ENCODE data around the gene SORCS2. TPM values are rescaled to one million over a fixed set of nuclear protein-coding genes. Genes with fewer than 3 reads are reported as not detected.

The SORCS2 gene
- total RNA-seq, 1 donor from 2014 or later, result 29.5 TPM

DNA sequence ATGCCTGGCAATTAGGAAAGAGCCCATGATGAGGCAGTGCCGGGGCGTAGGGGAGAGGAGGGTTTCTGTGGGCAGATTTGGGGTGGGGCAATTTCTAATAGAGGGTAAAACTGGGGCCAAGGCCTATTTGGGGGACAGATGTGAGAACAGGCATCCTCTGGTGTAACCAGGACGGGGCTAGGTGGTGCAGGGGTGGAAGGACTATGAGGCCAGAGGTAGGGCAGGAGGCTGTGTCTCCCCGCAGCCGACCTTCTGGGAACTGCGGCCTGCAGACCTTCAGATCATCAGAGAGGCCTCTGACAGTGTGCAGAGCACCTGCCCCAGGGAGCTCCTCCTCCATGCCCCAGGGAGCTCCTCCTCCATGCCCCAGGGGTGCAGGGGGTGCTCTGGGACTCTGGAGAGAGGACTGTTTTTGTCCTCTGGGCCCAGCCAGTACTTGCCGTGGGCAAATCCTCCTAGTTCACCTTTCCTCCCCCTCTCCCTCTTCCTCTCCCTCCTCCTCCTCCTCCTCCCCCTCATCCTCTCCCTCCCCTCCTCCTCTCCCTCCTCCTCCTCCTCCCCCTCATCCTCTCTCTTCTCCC, 101.9 kb downstream of the SORCS2 start:
- Mint-ChIP-seq H3K4me3 (ENCODE audit: unreplicated experiment) (no peak overlapping the region), H3K27me3 (ENCODE audit: unreplicated experiment) (peaks cover 7% of the 10 kb centered on the region), H3K27ac (ENCODE audit: unreplicated experiment) (no peak overlapping the region), H3K36me3 (ENCODE audit: unreplicated experiment) (no peaks in the 10 kb centered on the region), H3K4me1 (ENCODE audit: low read depth, unreplicated experiment) (peaks cover 18% of the 10 kb centered on the region), H3K9me3 (ENCODE audit: unreplicated experiment) (peaks cover 1% of the 10 kb centered on the region)
- TF ChIP-seq, protein P1, sequence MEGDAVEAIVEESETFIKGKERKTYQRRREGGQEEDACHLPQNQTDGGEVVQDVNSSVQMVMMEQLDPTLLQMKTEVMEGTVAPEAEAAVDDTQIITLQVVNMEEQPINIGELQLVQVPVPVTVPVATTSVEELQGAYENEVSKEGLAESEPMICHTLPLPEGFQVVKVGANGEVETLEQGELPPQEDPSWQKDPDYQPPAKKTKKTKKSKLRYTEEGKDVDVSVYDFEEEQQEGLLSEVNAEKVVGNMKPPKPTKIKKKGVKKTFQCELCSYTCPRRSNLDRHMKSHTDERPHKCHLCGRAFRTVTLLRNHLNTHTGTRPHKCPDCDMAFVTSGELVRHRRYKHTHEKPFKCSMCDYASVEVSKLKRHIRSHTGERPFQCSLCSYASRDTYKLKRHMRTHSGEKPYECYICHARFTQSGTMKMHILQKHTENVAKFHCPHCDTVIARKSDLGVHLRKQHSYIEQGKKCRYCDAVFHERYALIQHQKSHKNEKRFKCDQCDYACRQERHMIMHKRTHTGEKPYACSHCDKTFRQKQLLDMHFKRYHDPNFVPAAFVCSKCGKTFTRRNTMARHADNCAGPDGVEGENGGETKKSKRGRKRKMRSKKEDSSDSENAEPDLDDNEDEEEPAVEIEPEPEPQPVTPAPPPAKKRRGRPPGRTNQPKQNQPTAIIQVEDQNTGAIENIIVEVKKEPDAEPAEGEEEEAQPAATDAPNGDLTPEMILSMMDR (IDR thresholded peaks at IDR 0.05; ENCODE audit: partially characterized antibody, unreplicated experiment), result no peak
- no peak for DNase-seq

- Mint-ChIP-seq H3K9me3 (ENCODE audit: unreplicated experiment) (peaks cover 3% of the 10 kb centered on the region), H3K4me1 (ENCODE audit: low read depth, unreplicated experiment) (peaks cover 20% of the 10 kb centered on the region), H3K27ac (ENCODE audit: unreplicated experiment) (no peak overlapping the region), H3K27me3 (ENCODE audit: unreplicated experiment) (peaks cover 10% of the 10 kb centered on the region), H3K36me3 (ENCODE audit: unreplicated experiment) (no peaks in the 10 kb centered on the region), H3K4me3 (ENCODE audit: unreplicated experiment) (no peak overlapping the region)
- no peak for DNase-seq
- TF ChIP-seq, protein P1 (IDR thresholded peaks at IDR 0.05; ENCODE audit: partially characterized antibody, unreplicated experiment), result no peak
These were observed 103.0 kb downstream of the SORCS2 start for GRCh38 chr4:7295197-7295910.

DNA sequence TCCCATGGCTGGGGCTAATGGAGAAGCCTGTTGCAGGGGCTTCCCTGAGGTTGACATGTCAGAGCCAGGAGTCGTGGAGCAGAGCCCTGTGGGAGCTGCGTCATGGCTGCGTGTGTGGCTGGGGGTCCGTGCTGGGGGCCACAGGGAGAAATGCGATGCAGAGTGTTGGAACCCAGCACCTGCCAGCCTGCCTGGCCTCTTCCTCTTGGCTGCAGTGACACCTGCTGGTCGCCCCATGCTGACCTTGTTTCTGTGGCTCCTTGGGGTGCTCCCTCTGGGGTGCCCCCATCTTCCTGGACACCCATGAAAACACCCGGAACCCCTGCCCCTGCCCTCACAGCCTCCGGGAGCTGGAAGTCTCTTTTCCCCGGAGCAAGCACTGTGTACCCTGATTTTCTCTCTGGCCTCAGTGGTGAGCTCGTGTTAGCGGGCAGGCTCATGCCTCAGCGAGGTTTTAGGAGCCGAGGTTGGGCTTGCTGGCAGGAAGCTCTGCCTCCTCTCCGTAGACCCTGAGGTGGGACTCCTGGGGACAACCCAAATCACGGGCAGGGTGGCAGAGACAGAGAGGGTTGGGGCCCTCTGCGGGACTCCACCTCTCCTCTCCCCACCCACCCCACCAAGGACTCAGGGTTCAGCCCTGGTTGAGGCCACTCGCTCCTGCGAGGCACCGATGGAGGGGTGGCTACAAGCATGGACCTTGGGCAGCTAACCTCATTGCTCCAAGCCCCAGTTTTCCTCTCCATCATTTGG, 103.7 kb downstream of the SORCS2 start:
- H3K9me3 Mint-ChIP-seq (ENCODE audit: unreplicated experiment), result peaks cover 3% of the 10 kb centered on the region
- peak; percentile 57 for DNase-seq
- peaks cover 10% of the 10 kb centered on the region for H3K27me3 Mint-ChIP-seq (ENCODE audit: unreplicated experiment)
- TF ChIP-seq, protein P1 (IDR thresholded peaks at IDR 0.05; ENCODE audit: partially characterized antibody, unreplicated experiment), result peak; percentile 42
- H3K4me3 Mint-ChIP-seq (ENCODE audit: unreplicated experiment), result no peak overlapping the region
- peaks cover 23% of the 10 kb centered on the region for H3K4me1 Mint-ChIP-seq (ENCODE audit: low read depth, unreplicated experiment)
- H3K36me3 Mint-ChIP-seq (ENCODE audit: unreplicated experiment), result no peaks in the 10 kb centered on the region
- H3K27ac Mint-ChIP-seq (ENCODE audit: unreplicated experiment), result no peak overlapping the region

DNA sequence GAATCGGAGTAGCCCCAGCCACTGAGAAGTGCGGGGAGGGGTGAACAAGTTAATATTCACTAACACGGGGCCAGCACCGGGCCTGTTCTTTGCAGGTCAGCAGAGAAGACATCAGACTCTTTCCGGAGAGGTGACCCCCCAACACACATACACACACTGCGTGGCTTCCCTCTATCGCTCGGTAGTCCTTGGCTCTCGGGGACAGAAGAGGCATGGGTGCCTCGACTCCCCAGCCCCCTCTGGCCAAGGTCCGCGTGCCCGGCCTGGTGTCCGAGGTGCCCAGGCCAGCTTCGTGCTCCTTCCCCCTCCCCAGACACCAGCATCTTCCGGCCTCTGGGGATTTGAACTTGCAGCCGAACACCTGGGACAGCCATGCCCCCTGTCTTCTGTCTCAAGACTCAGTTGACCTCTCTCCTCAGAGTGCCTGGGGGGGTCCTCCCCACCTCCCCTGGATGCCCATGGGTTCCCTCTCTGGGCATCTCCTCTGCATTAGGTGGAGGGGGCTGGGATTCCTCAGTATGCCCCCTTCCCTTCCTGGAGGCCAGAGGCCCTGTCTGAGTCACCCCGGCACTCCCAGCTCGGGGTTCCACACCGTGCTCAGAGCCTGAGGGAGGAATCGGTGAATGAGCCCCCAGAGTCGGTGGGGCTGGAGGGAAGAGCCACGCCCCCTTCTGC, 104.5 kb downstream of the SORCS2 start:
- H3K4me3 Mint-ChIP-seq (ENCODE audit: unreplicated experiment), result no peak overlapping the region
- H3K27ac Mint-ChIP-seq (ENCODE audit: unreplicated experiment), result no peak overlapping the region
- H3K4me1 Mint-ChIP-seq (ENCODE audit: low read depth, unreplicated experiment), result peaks cover 22% of the 10 kb centered on the region
- H3K9me3 Mint-ChIP-seq (ENCODE audit: unreplicated experiment), result peaks cover 3% of the 10 kb centered on the region
- H3K36me3 Mint-ChIP-seq (ENCODE audit: unreplicated experiment), result no peaks in the 10 kb centered on the region
- DNase-seq, result no peak
- TF ChIP-seq, protein P1 (IDR thresholded peaks at IDR 0.05; ENCODE audit: partially characterized antibody, unreplicated experiment), result no peak
- peaks cover 12% of the 10 kb centered on the region for H3K27me3 Mint-ChIP-seq (ENCODE audit: unreplicated experiment)
